Measurements from ENCODE around the gene CDCP1. TPM values are rescaled to one million over a fixed set of nuclear protein-coding genes. Genes with fewer than 3 reads are reported as not detected.

Gene CDCP1
- total RNA-seq, 2 donors from 2014 or later: 3.4 to 7.3 TPM

- ATAC-seq (ENCODE audit: insufficient number of reproducible peaks, low FRiP score, low read depth): no peak
- H3K4me3 ChIP-seq: no peak overlapping the region
- DNase-seq (ENCODE audit: low spot score): no peak
- H3K9me3 ChIP-seq: no peaks in the 10 kb centered on the region
- TF ChIP-seq CTCF (IDR thresholded peaks at IDR 0.05): no peak
- H3K4me1 ChIP-seq (ENCODE audit: control insufficient read depth in 1 of 2, low read depth in 2 of 2): peaks cover 8 to 25% of the 10 kb centered on the region in 2 donors
- H3K27ac ChIP-seq: peak overlapping the region in 1 of 2 donors; percentile 88
- H3K36me3 ChIP-seq: no peaks in the 10 kb centered on the region
- H3K27me3 ChIP-seq (replicated peaks; ENCODE audit: insufficient read depth): no peaks in the 10 kb centered on the region
These were observed 21.2 kb downstream of the CDCP1 start for GRCh38 chr3:45124956-45125355.

GRCh38 chr3:45124352-45124751 is 21.8 kb downstream of the CDCP1 start:
- no peaks in the 10 kb centered on the region for H3K36me3 ChIP-seq
- no peaks in the 10 kb centered on the region for H3K27me3 ChIP-seq (replicated peaks; ENCODE audit: insufficient read depth)
- ATAC-seq (ENCODE audit: insufficient number of reproducible peaks, low FRiP score, low read depth): peak; percentile 56
- H3K4me3 ChIP-seq: no peak overlapping the region
- no peak for TF ChIP-seq CTCF (IDR thresholded peaks at IDR 0.05)
- no peaks in the 10 kb centered on the region for H3K9me3 ChIP-seq
- peak overlapping the region; percentile 43 to 88 for H3K27ac ChIP-seq
- peaks cover 8 to 25% of the 10 kb centered on the region in 2 donors for H3K4me1 ChIP-seq (ENCODE audit: control insufficient read depth in 1 of 2, low read depth in 2 of 2)
- no peak for DNase-seq (ENCODE audit: low spot score)

GRCh38 chr3:45123581-45124269 is 22.5 kb downstream of the CDCP1 start:
- peak overlapping the region; percentile 43 to 88 for H3K27ac ChIP-seq
- DNase-seq (ENCODE audit: low spot score) (no peak), ATAC-seq (ENCODE audit: insufficient number of reproducible peaks, low FRiP score, low read depth) (peak; percentile 69)

GRCh38 chr3:45123030-45123429 is 23.1 kb downstream of the CDCP1 start:
- Histone ChIP-seq H3K4me1 (ENCODE audit: control insufficient read depth in 1 of 2, low read depth in 2 of 2) (peaks cover 8 to 25% of the 10 kb centered on the region in 2 donors), H3K27ac (peak overlapping the region in 1 of 2 donors; percentile 88), H3K27me3 (replicated peaks; ENCODE audit: insufficient read depth) (no peaks in the 10 kb centered on the region), H3K36me3 (no peaks in the 10 kb centered on the region), H3K4me3 (no peak overlapping the region), H3K9me3 (no peaks in the 10 kb centered on the region)
- no peak for TF ChIP-seq CTCF (IDR thresholded peaks at IDR 0.05)
- DNase-seq (ENCODE audit: low spot score) (no peak), ATAC-seq (ENCODE audit: insufficient number of reproducible peaks, low FRiP score, low read depth) (no peak)

More at GRCh38 chr3:45123581-45124269, 22.5 kb downstream of the CDCP1 start:
- H3K36me3 ChIP-seq: no peaks in the 10 kb centered on the region
- H3K4me3 ChIP-seq: no peak overlapping the region
- TF ChIP-seq CTCF (IDR thresholded peaks at IDR 0.05): no peak
- peaks cover 8 to 25% of the 10 kb centered on the region in 2 donors for H3K4me1 ChIP-seq (ENCODE audit: control insufficient read depth in 1 of 2, low read depth in 2 of 2)
- no peaks in the 10 kb centered on the region for H3K27me3 ChIP-seq (replicated peaks; ENCODE audit: insufficient read depth)
- H3K9me3 ChIP-seq: no peaks in the 10 kb centered on the region

- ATAC-seq (ENCODE audit: insufficient number of reproducible peaks, low FRiP score, low read depth) (no peak), DNase-seq (ENCODE audit: low spot score) (no peak)
- Histone ChIP-seq H3K27ac (no peak overlapping the region), H3K27me3 (replicated peaks; ENCODE audit: insufficient read depth) (no peaks in the 10 kb centered on the region), H3K4me1 (ENCODE audit: control insufficient read depth in 1 of 2, low read depth in 2 of 2) (peaks cover 8 to 23% of the 10 kb centered on the region in 2 donors), H3K4me3 (no peak overlapping the region), H3K36me3 (no peaks in the 10 kb centered on the region), H3K9me3 (no peaks in the 10 kb centered on the region)
- TF ChIP-seq CTCF (IDR thresholded peaks at IDR 0.05): no peak
These were observed 25.6 kb downstream of the CDCP1 start for GRCh38 chr3:45120359-45121158.
